Spleen (tissue), 11 donors: ENCODE data around the gene FUT6. TPM values are rescaled to one million over a fixed set of nuclear protein-coding genes. Genes with fewer than 3 reads are reported as not detected.
"Not testable (repeated sequence)": the region's sequence is repeated elsewhere in the genome, so short reads cannot be mapped to it uniquely, and the experiment has no call there.

Experiments
- DNase-seq: peaks from one replicate; pipeline ENCODE4 v3.0.0-alpha.2; 2020
- H3K27ac ChIP-seq, 8 donors: fragments of 200-600 bp; sonication (generic) in 7 of 8; 1 replicate in 4 of 8; 2 replicates in 4 of 8; pipeline versions ENCODE4 v1.5.0 to v1.8.0; 2016 to 2021; ENCODE audit warnings: inconsistent platforms in 4 of 8, mild to moderate bottlenecking in 4 of 8, moderate library complexity in 1 of 8
- H3K27me3 ChIP-seq, 7 donors: fragments of 200-600 bp; sonication (generic) in 6 of 7; replicated peaks in 1 of 7; 1 replicate in 4 of 7; 2 replicates in 3 of 7; pipeline versions ENCODE4 v1.5.0 to v1.8.0; 2016 to 2021; ENCODE audit warnings: inconsistent platforms in 3 of 7, mild to moderate bottlenecking in 1 of 7
- H3K36me3 ChIP-seq, 6 donors: fragments of 200-600 bp; sonication (generic) in 5 of 6; 1 replicate in 4 of 6; 2 replicates in 2 of 6; pipeline versions ENCODE4 v1.5.0 to v1.8.0; 2016 to 2021; ENCODE audit warnings: inconsistent platforms in 2 of 6
- H3K4me1 ChIP-seq, 6 donors: fragments of 200-600 bp; sonication (generic) in 5 of 6; 1 replicate in 3 of 6; 2 replicates in 3 of 6; pipeline versions ENCODE4 v1.5.0 to v1.8.0; 2016 to 2021; ENCODE audit warnings: inconsistent platforms in 3 of 6
- H3K4me3 ChIP-seq, 8 donors: fragments of 200-600 bp; sonication (generic) in 7 of 8; 1 replicate in 4 of 8; 2 replicates in 4 of 8; pipeline versions ENCODE4 v1.5.0 to v1.8.0; 2016 to 2021; ENCODE audit warnings: inconsistent platforms in 4 of 8, mild to moderate bottlenecking in 4 of 8, moderate library complexity in 2 of 8
- H3K9me3 ChIP-seq, 8 donors: fragments of 200-600 bp; sonication (generic) in 7 of 8; 1 replicate in 4 of 8; 2 replicates in 4 of 8; pipeline versions ENCODE4 v1.5.0 to v1.8.0; 2016 to 2021; ENCODE audit warnings: inconsistent platforms in 4 of 8
- POLR2A ChIP-seq, 3 donors: fragments of 450-650 bp; IDR thresholded peaks; one replicate each; pipeline ENCODE4 v1.5.1; 2017; ENCODE audit warnings: antibody characterized with exemption in 3 of 3, mild to moderate bottlenecking in 1 of 3
- POLR2AphosphoS5 ChIP-seq, 3 donors: sonication (generic); formaldehyde crosslinking; IDR thresholded peaks; one replicate each; pipeline ENCODE4 v1.5.1; 2017; ENCODE audit warnings: antibody characterized with exemption in 3 of 3
- WGBS, 5 donors: extraction: QIAGEN DNeasy Blood & Tissue Kit in 3 of 5; methylation state at CpG; one replicate each; pipeline versions ENCODE4 v1.1.5 to v1.1.7; 2013 to 2018; 5-methylcytosine and 5-hydroxymethylcytosine counted together
- intact Hi-C: fragments of 100-400 bp; cut with DNase I; formaldehyde crosslinking; loops from one replicate; pipeline ENCODE4 v1.15.0; 2023; ENCODE audit warnings: low total_unique reads
- polyA plus RNA-seq, 3 donors: library from polyadenylated mRNA; stranded (reverse); fragments of 200-250 nt; gene quantifications; one replicate each; pipeline ENCODE4 v1.2.1, GENCODE V29; 2013
- total RNA-seq, 7 donors: library from RNA; depleted of rRNA in 3 of 7; stranded (reverse); fragments of >200 nt in 3 of 7; fragmentation: NEBNext Ultra II Directional in 4 of 7; extraction: Animal tissue kit (Norgen Biotek cat#: 25700) in 4 of 7; gene quantifications; one replicate each; pipeline versions ENCODE4 v1.1.0 to v1.2.1, GENCODE V29; 2016 to 2021
- TF ChIP-seq, protein P1 (sequence below), 11 experiments: fragments of 200-600 bp in 7 of 11; fragments of 450-650 bp in 4 of 11; sonication (generic) in 4 of 11; IDR thresholded peaks in 8 of 11; conservative IDR thresholded peaks in 3 of 11; 1 replicate in 7 of 11; 2 replicates in 4 of 11; pipeline versions ENCODE4 v1.4.0 to v1.8.0; 2016 to 2021; ENCODE audit warnings: antibody characterized with exemption in 11 of 11, inconsistent platforms in 4 of 11, mild to moderate bottlenecking in 1 of 11
- donor health status: healthy with polysubstance abuse.
- donor health status: DM: no; HTN: no; CAD: no; lungs with moderate emphysema.
- donor health status: DM: no; HTN: no; CAD: no.
- donor health status: Bipolar disorder and iron deficiency.
- donor health status: healthy.
- donor health status: DM: no; HTN: no; CAD: no.
- donor health status: DM: yes; HTN: yes; CAD: no.

Gene FUT6
- total and polyA plus RNA-seq, 10 donors = 0.06 to 0.44 (median 0.13) TPM; not detected in 5

GRCh38 chr19:5877427-5877826, 37.9 kb upstream of the FUT6 start:
- TF ChIP-seq, protein P1, sequence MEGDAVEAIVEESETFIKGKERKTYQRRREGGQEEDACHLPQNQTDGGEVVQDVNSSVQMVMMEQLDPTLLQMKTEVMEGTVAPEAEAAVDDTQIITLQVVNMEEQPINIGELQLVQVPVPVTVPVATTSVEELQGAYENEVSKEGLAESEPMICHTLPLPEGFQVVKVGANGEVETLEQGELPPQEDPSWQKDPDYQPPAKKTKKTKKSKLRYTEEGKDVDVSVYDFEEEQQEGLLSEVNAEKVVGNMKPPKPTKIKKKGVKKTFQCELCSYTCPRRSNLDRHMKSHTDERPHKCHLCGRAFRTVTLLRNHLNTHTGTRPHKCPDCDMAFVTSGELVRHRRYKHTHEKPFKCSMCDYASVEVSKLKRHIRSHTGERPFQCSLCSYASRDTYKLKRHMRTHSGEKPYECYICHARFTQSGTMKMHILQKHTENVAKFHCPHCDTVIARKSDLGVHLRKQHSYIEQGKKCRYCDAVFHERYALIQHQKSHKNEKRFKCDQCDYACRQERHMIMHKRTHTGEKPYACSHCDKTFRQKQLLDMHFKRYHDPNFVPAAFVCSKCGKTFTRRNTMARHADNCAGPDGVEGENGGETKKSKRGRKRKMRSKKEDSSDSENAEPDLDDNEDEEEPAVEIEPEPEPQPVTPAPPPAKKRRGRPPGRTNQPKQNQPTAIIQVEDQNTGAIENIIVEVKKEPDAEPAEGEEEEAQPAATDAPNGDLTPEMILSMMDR (IDR thresholded peaks at IDR 0.05 in 8 of 11, conservative IDR thresholded peaks at IDR 0.05 in 3 of 11) = no peak
- TF ChIP-seq POLR2A (IDR thresholded peaks at IDR 0.05) (no peak), POLR2AphosphoS5 (IDR thresholded peaks at IDR 0.05) (no peak)
- Histone ChIP-seq H3K27ac (no peak overlapping the region), H3K27me3 (peaks cover 0 to 73% (median 13%) of the 10 kb centered on the region in 7 donors), H3K4me3 (no peak overlapping the region), H3K36me3 (no peaks in the 10 kb centered on the region), H3K4me1 (peaks cover 0 to 4% (median 0%) of the 10 kb centered on the region in 6 donors), H3K9me3 (no peaks in the 10 kb centered on the region)
- 81 to 90% (median 85%) methylated on average over 7 to 8 of the region's 8 CpGs for WGBS, 5 donors
- intact Hi-C loops = no loop called here
- DNase-seq = no peak

DNA sequence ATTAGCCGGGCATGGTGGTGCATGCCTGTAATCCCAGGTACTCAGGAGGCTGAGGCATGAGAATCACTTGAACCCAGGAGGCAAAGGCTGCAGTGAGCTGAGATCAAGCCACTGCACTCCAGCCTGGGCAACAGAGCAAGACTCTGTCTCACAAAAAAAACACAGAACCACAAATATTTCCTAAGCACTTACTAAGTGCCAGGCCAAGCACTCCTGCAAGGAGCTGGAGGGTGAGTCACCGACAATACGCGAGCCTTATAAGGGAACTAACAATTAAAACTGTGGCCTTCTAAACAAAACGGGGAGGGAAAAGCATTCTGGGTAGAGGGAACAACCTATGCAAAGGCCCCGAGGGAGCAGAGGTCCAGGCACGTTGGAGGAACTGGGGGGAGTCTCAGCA, 35.0 kb upstream of the FUT6 start:
- H3K4me3 ChIP-seq, H3K27ac ChIP-seq, intact Hi-C loops, H3K9me3 ChIP-seq, DNase-seq, H3K4me1 ChIP-seq, H3K36me3 ChIP-seq: not testable (repeated sequence)
- 75 to 90% (median 84%) methylated on average over 6 to 7 of the region's 7 CpGs for WGBS, 5 donors
- peaks cover 0 to 45% (median 9%) of the 10 kb centered on the region in 7 donors for H3K27me3 ChIP-seq

GRCh38 chr19:5873617-5874199, 34.2 kb upstream of the FUT6 start:
- WGBS, 5 donors = 89 to 96% (median 91%) methylated on average over 11 to 12 of the region's 12 CpGs
- no peaks in the 10 kb centered on the region for H3K36me3 ChIP-seq
- H3K27ac ChIP-seq = no peak overlapping the region
- intact Hi-C loops = no loop called here
- peaks cover 0 to 37% (median 2%) of the 10 kb centered on the region in 7 donors for H3K27me3 ChIP-seq
- DNase-seq = no peak
- H3K4me3 ChIP-seq = no peak overlapping the region
- H3K4me1 ChIP-seq = no peaks in the 10 kb centered on the region
- no peaks in the 10 kb centered on the region for H3K9me3 ChIP-seq
- TF ChIP-seq, protein P1 (IDR thresholded peaks at IDR 0.05 in 8 of 11, conservative IDR thresholded peaks at IDR 0.05 in 3 of 11) = no peak
- TF ChIP-seq POLR2A (IDR thresholded peaks at IDR 0.05) (no peak), POLR2AphosphoS5 (IDR thresholded peaks at IDR 0.05) (no peak)

GRCh38 chr19:5870986-5871394, 31.5 kb upstream of the FUT6 start:
- TF ChIP-seq POLR2AphosphoS5 (IDR thresholded peaks at IDR 0.05) (no peak), POLR2A (IDR thresholded peaks at IDR 0.05) (no peak)
- TF ChIP-seq, protein P1 (IDR thresholded peaks at IDR 0.05 in 8 of 11, conservative IDR thresholded peaks at IDR 0.05 in 3 of 11) = no peak
- 73 to 84% (median 77%) methylated on average over 12 of the region's 12 CpGs for WGBS, 5 donors
- H3K27ac ChIP-seq = no peak overlapping the region

More at GRCh38 chr19:5870986-5871394, 31.5 kb upstream of the FUT6 start:
- peaks cover 0 to 15% (median 0%) of the 10 kb centered on the region in 7 donors for H3K27me3 ChIP-seq
- DNase-seq = no peak
- no peaks in the 10 kb centered on the region for H3K36me3 ChIP-seq
- H3K9me3 ChIP-seq = no peaks in the 10 kb centered on the region
- H3K4me3 ChIP-seq = no peak overlapping the region
- no peaks in the 10 kb centered on the region for H3K4me1 ChIP-seq
- intact Hi-C loops = no loop called here
